RCC 7860 (cell line): Measurements from ENCODE around the gene MOGAT2.
"Not testable (repeated sequence)": the region's sequence is repeated elsewhere in the genome, so short reads cannot be mapped to it uniquely, and the experiment has no call there.

Source experiments
- DNase-seq: peaks from one replicate; pipeline ENCODE4 v3.0.0-alpha.2; 2015; ENCODE audit warnings: low spot score
- FAIRE-seq: peaks from 2 replicates; lab custom pipeline; 2012; peaks lifted over from hg19 to GRCh38; lab: Jason Lieb, UNC

Gene MOGAT2

DNA sequence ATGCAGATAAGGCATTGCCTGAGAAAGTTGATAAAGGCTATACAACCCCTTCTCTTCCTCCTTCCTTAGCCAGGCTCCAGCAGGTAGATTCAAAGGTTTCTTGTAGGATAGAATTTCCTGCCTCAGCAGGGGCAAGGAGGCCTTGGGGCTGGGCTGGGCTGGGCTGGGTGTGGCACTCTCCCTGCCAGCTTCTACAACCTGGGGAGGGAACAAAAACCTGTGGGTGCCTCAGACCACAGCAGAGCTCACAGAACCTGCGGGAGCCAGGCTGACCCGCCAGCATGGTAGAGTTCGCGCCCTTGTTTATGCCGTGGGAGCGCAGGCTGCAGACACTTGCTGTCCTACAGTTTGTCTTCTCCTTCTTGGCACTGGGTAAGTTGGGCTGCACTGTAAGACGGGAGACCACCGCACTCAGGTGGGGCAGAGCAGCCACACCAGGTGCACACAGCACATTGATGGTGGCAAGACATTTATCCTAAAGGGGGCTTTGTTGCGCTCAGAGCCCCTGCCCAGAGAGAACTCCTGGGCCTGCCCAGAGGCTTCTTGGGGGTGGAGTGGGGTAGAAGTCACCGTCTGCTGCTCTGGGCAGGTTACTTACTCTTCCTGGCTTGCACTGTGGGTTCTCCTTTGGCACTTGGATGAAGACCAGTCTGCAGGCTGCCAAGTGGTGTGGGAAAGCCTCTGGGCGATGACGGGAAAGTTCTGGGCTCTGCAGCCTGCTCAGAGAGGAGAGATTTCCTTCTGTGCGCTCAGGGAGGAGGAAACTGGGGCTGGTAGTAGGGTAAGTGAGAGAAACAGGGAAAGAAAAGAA lies at the start of gene MOGAT2:
Gene MOGAT2, plus strand, starts transcription at position 231 of the 811 bp plus-strand sequence. Its CDS starts 51 bp downstream, at position 282.
- FAIRE-seq (no peak), DNase-seq (no peak)

DNA sequence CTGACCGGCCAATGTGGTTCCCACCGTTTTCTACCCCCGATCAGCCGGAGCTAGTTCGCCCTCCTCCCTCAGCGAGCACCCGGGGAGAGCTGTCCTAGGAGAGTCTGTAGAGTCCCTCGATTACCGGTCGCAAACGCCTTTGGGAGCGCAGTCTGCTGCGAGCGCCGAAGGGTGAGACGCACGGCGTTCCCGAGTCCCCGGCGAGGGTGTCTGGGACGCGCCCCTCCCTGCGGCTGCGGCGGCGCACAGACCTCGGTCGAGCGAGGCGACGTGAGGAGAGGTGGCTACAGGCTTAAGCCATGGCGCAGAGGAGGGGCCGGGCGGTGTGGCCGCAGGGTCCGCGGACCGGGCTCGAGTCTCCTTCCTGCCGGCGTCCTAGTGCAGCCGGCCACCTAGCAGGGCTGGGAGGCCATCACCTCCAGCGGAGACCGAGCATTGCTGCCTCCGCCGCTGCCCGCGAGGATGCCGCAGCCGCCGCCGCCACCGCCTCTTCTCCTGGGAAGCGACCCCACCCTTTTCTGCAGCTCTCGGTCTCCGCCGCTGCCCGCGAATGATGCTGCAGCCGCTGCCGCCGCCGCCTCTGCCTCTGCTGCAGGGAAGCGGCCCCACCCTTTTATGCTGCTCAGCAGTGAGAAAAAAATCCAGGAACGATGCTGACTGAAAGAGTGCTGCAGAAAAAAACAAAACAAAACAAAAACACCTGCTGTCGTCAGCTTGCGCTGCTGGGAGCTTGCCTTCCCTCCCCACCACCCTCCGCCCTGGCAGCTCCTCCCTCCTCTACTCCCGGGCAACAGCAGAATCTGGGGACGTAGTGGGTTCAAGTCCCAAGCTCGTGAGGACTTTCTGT lies 49.0 kb upstream of the MOGAT2 start, which contains the start of gene MAP6:
Gene MAP6, minus strand, starts transcription at position 588 of the 847 bp plus-strand sequence. CDS start 669 bp downstream, outside the sequence.
- DNase-seq = no peak
- no peak for FAIRE-seq

GRCh38 chr11:75673977-75674582 lies 43.6 kb upstream of the MOGAT2 start:
- DNase-seq (peak; percentile 15), FAIRE-seq (no peak)

GRCh38 chr11:75677275-75677674 lies 40.4 kb upstream of the MOGAT2 start:
- FAIRE-seq = no peak
- no peak for DNase-seq

- DNase-seq (no peak), FAIRE-seq (no peak)
Observed at GRCh38 chr11:75677909-75678308, 39.7 kb upstream of the MOGAT2 start.

DNA sequence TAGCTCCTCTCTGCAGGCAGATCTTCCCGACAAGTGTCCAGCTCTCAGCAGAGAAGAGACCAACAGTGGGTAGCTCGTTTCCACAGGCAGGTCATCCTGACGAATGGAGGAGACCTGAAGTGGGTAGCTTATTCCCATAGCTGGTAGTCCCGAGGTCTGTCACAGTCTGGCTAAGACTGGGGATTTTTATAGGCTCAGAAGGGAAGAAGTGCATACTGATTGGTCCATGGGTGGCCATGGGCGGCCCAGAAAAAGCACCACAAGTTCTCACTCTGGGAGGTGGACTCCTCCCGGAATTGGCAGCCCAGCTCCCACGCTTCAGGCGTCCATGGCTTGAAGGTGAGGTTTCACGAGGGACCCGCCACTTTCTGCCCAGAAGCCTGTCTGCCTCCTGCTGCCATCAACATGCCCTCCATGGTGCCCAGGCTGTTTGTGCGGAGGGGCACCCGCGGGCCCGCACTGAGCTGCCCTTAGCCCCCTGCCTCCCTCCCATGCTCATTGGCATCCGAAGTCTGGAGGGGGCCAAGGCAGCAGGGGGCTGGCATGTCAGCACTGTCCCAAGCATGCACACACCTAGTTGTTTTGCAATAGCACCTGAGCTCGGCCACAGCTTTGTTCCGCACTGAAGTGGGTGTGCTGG lies 38.9 kb upstream of the MOGAT2 start:
- no peak for DNase-seq
- no peak for FAIRE-seq

DNA sequence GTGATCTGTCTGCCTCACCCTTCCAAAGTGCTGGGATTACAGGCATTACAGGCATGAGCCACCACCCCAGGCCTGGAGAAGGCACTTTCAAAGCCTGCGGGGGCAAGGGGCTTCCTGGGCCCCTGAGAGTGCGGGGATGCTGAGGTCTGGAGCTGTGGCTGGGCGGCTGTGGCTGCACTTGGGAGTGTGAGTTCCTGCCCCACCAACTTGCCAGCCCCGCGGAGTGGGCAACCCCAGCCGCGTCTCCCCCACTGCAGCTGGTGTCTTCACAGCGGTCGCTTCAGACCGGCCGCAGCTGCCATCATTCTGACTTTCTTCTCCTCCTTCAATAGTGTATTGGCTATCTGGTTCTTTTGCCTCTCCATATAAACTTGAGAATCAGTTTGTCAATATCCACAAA lies 38.1 kb upstream of the MOGAT2 start:
- DNase-seq (no peak), FAIRE-seq (no peak)

DNA sequence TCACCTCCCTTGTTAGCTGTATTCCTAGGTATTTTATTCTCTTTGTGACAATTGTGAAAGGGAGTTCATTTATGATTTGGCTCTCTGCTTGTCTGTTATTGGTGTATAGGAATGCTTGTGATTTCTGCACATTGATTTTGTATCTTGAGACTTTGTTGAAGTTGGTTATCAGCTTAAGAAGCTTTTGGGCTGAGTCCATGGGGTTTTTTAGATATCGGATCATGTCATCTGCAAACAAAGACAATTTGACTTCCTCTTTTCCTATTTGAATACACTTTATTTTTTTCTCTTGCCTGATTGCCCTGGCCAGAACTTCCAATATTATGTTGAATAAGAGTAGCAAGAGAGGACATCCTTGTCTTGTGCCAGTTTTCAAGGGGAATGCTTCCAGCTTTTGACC lies 33.8 kb upstream of the MOGAT2 start:
- not testable (repeated sequence) for DNase-seq, FAIRE-seq

DNA sequence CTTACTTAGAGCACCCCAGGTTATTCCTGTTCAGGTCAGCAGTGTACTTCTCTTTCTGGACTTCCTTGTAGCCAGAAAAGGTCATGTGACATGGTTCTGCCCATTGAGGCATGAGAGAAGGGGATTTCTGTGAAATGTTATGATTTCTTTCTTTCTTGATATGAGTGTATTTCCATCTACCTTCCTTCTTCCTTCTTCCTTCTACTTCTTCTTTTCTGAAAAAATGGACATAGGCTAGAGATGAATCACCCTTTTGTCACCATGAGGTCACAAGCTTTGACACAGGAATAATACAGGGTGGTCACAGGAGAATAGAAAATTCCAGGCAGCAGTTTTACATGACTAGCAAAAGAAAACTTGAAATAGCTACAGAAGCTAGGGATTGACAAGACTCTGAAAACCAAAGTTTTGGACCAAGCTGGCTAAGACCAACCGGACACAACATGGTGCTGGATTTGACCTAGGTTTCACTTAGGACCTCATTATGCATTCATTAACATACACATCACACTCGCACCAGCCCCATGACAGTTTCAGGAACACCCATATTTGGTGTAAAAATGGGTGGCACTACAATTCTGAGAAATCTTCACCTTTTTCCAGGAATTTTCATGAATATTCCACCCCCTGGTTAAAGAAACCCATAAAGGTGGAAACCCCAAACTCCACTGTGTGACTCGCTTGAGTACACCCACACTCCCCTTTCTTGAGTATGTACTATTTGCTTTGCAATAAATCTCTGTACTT lies 27.6 kb upstream of the MOGAT2 start:
- peak; percentile 84 for FAIRE-seq
- DNase-seq = peak; percentile 77

GRCh38 chr11:75691804-75692203 lies 25.8 kb upstream of the MOGAT2 start:
- no peak for FAIRE-seq
- no peak for DNase-seq

GRCh38 chr11:75697906-75698581 lies 19.6 kb upstream of the MOGAT2 start:
- FAIRE-seq (no peak), DNase-seq (no peak)

DNA sequence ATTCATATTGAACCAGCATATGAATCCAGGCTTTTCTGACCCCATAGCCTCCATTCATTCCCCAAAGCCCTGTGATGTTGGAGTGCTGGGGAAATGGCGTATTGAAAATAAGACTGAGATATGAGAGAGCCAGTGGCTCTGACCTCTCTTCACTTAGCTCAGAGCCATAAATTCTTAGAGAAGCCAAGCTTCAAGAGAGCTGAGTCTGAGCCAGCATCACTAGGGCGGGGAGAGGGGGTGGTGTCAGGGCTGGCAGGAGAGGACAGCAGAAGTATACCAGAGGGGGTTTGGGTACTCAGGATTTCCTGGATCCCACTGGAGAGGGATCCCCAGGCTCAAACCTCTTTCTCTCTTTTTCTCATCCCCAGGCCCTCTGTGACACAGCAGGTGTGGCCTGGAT lies 16.7 kb upstream of the MOGAT2 start:
- DNase-seq = no peak
- FAIRE-seq = no peak

DNA sequence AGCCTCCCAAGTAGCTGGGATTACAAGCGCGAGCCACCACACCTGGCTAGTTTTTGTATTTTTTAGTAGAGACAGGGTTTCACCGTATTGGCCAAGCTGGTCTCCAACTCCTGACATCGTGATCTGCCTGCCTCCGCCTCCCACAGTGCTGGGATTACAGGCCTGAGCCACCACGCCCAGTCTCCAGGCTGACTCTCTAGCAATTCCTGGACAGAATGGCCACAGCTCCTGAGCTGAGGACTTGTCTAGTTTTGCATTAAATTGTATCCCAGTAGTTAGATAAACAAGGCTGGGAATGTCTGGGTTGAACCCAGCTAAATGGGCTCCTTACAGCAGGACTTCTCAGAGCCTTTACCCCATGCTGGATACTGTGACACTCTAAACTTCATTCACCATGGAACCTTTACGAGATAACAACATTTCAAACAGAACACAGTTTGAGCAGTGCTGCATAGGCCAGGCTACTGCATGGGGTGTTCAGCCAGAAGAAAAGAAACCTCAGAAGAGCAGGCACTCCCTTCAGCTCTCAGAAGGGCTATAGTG lies 13.9 kb upstream of the MOGAT2 start:
- DNase-seq (no peak), FAIRE-seq (no peak)

DNA sequence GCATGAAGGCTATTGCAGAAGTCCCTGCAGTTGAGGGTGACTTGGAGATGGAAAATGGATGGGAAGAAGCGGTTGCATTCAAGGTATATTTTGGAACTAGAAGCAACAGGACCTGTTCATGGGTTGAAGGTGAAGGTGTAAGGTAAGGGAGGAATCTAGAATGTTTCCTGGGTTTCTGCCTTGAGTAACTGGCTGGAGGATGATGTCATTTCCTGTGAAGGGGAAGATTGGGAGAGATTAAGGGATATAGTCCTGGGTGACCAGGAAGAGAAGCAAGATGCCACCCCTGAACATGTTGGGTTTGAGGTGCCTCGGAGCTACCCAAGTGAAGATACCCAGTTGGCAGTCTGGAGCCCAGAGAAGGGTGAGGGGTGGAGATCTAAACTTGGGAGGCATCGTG lies 12.1 kb upstream of the MOGAT2 start:
- DNase-seq (no peak), FAIRE-seq (no peak)

GRCh38 chr11:75706260-75706729 lies 11.3 kb upstream of the MOGAT2 start:
- no peak for FAIRE-seq

DNA sequence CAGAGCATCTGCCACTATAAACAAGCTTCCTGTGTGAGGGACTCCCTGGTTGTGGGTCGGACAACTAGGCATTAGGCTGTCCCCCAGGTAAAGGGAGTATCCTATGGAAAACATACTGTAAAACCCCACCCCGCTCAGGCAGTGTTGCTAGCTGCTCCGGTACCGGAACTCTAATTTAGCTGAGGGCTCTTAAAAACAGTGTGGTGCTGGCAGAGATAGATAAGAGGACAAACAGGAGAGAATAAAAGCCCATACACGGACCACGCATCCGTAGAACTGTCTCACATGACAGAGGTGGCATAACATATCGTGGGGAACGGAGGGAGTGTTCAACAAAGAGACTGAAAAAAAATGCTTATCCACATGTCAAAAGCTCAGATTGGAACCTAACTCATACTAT lies 3.4 kb upstream of the MOGAT2 start:
- no peak for DNase-seq
- no peak for FAIRE-seq

More at GRCh38 chr11:75706260-75706729, 11.3 kb upstream of the MOGAT2 start:
- DNase-seq = peak; percentile 43

DNA sequence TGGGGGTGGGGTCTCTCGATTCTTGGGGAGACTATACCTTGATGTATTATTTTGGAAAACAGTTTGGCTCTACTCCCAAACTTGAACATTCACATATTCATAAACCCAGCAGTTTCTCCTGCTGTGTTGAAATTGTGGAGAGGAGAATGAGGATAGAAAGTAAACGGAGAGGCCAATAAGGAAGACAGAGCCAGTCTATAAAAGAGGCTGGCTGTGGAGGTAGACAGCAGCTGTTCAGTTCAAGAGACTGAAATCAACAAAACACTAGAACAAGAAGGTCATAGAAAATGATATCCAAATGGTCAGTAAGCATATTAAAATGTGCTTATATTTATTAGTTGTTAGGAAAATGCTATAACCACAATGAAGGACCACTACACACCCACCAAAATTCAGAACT lies 1.9 kb upstream of the MOGAT2 start:
- FAIRE-seq = no peak
- DNase-seq = no peak

GRCh38 chr11:75716659-75717058 lies 979 bp upstream of the MOGAT2 start:
- no peak for FAIRE-seq

More at GRCh38 chr11:75716659-75717058, 979 bp upstream of the MOGAT2 start:
- DNase-seq = no peak
